Measurements from ENCODE around the gene LRRC9.

GRCh38 chr14:60092526-60092920, 172.6 kb downstream of the LRRC9 start:
- TF ChIP-seq CTCF (IDR thresholded peaks at IDR 0.05) (no peak), POLR2A (IDR thresholded peaks at IDR 0.05) (no peak)
